NCI-H1694 treated with DMSO at 0.1 percent for 48 hours (cell line): ENCODE measurements around the gene ZDHHC14.

ENCODE experiments used
- DNase-seq: peaks from one replicate; lab custom pipeline; 2025; lab: John Stamatoyannopoulos, UW

ZDHHC14 gene

DNA sequence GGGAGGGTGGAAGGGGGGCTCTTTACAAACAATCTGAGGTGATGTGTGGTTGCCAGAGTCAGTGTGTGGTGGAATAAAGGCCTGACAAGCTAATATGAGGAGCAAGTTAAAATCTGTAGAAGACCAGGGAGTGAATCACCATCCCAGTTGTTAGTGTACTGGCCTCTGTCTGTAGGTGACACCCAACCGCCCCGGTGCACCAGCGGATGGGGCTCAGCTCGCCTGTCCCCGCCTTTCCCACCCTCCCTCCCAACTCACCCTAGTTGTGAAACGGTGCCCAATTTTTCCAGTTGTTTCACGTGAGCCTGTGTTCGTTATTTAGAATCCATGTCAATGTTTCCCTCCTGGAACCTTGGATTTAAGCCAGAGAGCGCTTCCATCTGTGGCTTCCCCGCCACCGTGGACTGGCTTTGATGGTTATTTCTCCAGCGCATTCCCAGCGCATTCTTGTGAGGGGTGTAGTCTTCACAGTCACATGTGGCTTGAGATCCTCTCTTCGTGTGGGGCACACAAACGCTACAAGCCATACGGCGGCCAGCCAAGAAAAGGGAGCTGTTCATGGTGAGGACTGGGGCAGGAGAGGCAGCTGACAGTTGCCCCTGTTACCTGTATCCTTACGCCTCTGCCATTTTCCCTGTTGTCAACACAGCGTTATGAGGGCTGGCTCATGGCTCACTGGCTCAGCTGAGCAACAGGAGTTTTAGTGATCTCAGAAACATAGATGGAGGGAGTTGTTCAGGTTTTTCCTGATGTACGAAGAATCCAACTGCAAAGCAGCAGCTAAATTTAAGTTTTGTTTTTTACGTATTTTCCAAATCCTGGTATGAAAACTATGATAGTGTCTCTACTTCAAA lies 137.6 kb downstream of the ZDHHC14 start:
- DNase-seq: peak; percentile 59

- peak; percentile 26 for DNase-seq
Observed at GRCh38 chr6:157519255-157520116, 138.5 kb downstream of the ZDHHC14 start.

- DNase-seq: no peak
Observed at GRCh38 chr6:157520117-157520406, 139.1 kb downstream of the ZDHHC14 start.

DNA sequence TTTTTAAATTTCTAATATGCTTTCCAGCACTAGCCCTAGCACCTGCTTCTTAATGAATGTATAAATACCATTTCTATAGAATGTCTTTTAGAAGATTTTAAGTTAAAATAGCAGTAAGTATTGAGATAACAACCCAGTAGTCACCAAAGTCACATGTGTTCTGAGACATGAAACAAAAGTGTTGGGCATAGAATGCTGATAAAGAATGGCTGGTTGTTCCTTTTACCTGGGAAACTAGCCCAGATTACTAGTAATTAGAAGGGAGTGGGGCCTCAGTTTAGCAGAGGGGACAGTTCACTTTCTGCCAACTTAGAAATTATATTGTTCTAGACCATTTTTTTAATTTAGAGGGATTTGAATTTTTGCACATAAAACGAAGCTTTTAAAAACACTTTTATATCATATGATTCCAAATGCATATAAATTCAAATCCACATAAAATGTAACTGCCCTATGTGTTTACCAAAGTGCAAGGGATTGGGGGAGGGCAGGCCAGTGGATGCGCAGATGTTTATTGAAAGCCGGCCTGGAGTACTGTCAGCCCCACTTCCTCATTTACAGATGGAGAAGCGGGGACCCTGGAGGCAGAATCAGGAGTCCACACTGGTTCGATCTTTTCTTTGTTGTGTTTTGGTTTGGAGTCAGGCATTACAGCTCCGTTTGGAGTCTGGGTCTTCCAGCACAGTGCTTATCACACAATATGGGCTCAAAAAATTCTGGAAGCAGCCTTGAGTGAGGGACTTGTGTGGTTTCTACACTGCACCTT lies 139.8 kb downstream of the ZDHHC14 start:
- no peak for DNase-seq

DNA sequence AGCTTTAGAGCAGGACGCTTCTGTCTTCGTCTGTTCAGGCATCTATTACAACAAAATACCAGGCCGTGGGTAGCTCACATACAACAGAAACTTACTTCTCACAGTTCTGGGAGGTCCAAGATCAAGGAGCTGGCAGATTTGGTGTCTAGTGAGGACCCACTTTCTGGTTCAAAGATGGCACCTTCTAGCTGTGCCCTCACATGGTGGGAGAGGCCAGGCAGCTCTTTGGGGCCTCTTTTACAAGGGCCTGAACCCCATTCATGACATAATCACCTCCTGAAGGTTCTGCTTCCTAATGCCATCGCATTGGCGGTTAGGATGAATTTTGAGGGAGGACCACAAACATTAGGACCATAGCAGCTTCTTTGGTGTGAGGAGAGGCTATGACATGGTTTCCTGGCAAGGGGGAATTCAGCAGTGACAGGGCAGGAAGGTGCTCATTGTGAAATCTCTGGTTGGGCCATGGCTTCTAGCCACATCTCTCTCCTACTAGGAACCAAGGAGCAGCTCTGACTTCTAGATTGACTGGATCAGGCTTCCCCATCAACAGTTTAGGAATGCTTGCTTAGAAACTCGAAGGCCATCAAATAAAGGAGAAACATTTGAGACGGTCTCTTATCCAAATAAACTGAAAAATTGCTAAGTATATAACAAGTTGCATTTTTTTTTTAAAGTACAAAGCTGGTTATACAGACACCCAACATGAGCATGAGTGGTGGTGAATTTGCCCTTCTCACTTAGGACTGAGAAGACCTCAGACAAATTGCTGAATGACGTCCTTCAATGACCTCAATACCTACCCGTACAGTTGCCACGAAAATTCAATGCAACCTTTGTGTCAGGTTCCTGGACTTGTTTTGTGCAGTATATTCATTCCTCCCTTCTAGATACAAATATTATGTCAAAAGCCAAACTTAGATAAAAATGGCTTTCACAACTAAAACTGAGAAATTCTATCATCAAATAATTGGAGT lies 140.7 kb downstream of the ZDHHC14 start:
- DNase-seq: no peak

DNA sequence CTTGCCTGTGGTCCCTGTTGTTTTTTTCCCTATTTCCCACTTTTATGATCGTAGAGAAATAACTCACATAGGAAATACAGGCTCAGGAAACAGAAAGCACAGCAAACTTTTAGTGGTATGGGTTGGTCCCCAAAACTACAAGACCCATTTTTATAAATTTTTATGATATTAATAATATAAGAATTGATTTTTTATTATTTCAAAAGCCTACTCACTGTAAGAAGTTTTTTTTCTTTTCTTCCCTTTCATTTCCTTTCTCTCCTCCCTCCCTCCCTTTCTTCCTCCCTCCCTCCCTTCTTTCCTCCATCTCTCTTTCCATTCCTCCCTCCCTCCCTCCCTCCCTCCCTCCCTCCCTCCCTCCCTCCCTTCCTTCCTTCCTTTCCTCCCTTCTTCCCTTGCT lies 141.5 kb downstream of the ZDHHC14 start:
- no peak for DNase-seq

DNA sequence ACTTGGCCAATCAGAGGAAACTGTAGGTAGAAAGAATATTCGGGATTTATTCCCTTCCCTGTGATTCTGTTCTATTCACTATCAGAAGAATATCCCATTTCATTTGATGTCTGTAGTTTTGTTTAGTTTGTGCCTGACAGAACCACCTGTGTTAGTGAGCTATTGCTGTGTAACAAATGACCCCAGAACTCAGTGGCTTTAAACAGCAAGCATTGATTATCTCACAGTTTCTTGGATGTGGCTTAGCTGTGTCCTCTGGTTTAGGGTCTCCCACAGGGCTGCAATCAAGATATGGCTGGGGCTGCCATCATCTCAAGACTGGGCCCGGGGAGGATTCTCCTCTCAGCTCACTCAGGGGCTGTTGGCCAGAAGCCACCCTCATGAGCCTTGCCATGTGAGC lies 143.7 kb downstream of the ZDHHC14 start:
- DNase-seq: no peak

GRCh38 chr6:157525292-157525889 lies 144.4 kb downstream of the ZDHHC14 start:
- no peak for DNase-seq

GRCh38 chr6:157525918-157526425 lies 145.0 kb downstream of the ZDHHC14 start:
- no peak for DNase-seq

- DNase-seq: no peak
Observed at GRCh38 chr6:157527471-157527907, 146.5 kb downstream of the ZDHHC14 start.

- DNase-seq: no peak
Observed at GRCh38 chr6:157528931-157529653, 148.1 kb downstream of the ZDHHC14 start.

- DNase-seq: no peak
Observed at GRCh38 chr6:157529654-157530039, 148.7 kb downstream of the ZDHHC14 start.

DNA sequence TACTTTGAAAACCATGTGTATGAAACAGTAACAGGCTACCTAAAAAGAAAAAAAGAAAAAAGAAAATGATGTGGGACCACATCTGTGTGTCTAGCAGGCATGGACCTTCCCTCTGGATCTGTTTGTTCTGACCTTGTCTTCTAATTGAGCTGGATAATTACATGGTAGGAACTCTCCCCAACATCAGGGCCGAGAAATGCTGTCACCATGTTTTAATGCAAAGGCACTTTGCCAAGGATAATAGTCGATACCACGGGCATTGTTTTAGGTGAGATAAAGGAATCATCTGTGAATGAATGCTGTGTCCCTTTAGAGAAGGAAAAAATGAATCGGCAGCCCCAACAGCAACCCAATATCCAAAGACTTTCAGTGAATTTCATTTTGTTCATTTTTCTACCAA lies 149.1 kb downstream of the ZDHHC14 start:
- no peak for DNase-seq

GRCh38 chr6:157530724-157531168 lies 149.8 kb downstream of the ZDHHC14 start:
- no peak for DNase-seq

DNA sequence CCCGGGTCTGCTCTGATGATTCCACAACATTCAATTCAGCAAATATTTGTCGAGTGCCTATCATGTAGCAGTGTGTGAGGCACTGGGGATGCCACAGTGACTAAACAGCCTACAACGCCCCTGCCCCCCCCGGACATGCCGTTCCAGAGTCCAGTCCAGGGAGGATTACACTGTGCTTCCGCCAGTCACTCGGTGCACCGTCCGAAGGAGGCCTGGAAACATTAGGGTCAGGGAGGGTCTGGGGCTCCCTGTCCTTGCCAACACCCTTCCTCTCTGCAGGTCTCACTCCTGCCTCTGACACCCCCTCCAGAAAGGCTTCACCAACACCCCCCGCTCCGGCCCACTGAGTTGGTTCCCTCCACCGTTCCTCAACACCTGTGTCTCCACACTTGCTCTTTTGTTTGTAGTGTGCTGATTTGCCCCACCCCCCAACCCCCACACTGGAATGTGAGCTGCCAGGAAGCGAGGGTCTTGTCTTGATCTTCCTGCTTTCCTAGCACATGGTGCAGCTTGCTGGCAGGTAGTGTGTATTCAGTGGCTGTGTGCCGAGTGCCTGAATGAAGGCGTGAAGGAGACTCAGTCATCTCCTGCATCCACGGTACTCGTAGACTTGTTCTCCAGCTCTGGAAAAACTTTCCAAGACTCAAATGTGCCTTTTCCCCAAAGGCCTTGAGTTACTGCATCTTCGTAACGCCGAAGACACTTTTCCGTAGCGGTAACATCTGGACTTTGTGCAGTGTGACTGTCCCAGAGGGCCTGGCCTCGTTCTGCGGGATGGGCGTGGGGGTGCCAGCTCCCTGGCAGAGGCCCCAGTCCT lies 150.4 kb downstream of the ZDHHC14 start:
- DNase-seq: no peak

- no peak for DNase-seq
Observed at GRCh38 chr6:157531986-157532365, 151.0 kb downstream of the ZDHHC14 start.

DNA sequence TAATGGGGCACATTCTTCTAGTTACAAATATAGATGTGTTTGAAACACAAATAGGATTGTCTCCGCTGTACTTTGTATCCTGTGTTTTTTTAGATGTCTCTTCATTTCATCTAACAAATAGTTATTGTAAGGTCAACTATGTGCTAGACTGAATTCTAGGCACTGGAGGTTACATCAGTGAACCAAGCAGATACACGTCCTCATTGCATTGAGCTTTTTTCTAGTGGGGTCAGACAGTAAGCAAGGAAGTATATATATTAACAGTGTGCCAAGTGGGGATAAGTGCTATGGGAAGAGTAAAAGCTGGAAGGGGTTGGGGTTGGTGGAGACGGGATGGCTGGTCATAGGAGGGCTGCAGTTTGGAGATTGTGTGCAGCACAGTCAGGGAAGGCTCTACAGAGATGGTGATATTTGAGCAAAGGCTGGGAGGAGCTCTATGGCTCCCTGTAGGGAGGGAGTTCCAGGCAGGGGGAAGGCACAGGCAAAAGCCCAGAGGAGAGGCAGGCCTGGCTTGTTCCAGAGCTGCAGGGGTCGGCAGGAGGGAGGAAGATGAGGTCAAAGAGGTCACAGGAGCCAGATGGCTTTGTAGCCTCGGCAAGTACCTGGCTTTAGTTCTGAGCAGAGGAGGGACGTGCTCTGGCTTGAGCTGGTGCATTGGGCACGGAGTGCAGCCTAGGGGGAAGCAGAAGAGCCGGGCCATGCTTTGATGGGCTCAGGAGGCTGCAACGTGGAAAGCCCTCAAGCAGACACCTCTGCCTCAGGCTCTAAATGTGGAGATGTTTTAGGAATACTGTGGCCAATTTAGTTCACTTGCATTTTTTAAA lies 152.3 kb downstream of the ZDHHC14 start:
- DNase-seq: no peak
